AG09309 (cell line): ENCODE results near the gene DUSP2.

Experiments used
- DNase-seq: peaks from one replicate; pipeline ENCODE4 v3.0.0-alpha.2; 2010; ENCODE audit warnings: low read depth
- H3K4me3 ChIP-seq: 2 replicates; pipeline ENCODE4 v1.5.1; 2011; ENCODE audit warnings: mild to moderate bottlenecking, low read depth, low read length, moderate library complexity; ENCODE audit not compliant: control insufficient read depth
- CTCF ChIP-seq: IDR thresholded peaks from 2 replicates; pipeline ENCODE4 v1.5.1; 2011; ENCODE audit warnings: mild to moderate bottlenecking, low read depth, low read length, inconsistent platforms; ENCODE audit not compliant: insufficient read depth, control insufficient read depth; ENCODE audit errors: missing control alignments

Gene DUSP2

GRCh38 chr2:96153291-96153713 lies 8.1 kb upstream of the DUSP2 start:
- no peak for TF ChIP-seq CTCF
- no peak overlapping the region for H3K4me3 ChIP-seq
- no peak for DNase-seq

GRCh38 chr2:96152304-96153161 lies 7.3 kb upstream of the DUSP2 start:
- TF ChIP-seq CTCF = no peak
- no peak for DNase-seq
- no peak overlapping the region for H3K4me3 ChIP-seq

- no peak overlapping the region for H3K4me3 ChIP-seq
- no peak for DNase-seq
- no peak for TF ChIP-seq CTCF
Measured at GRCh38 chr2:96151595-96152303, 6.5 kb upstream of the DUSP2 start.

GRCh38 chr2:96150791-96151594 lies 5.8 kb upstream of the DUSP2 start:
- no peak overlapping the region for H3K4me3 ChIP-seq
- TF ChIP-seq CTCF = no peak
- no peak for DNase-seq

GRCh38 chr2:96150007-96150640 lies 4.9 kb upstream of the DUSP2 start:
- no peak for DNase-seq
- no peak overlapping the region for H3K4me3 ChIP-seq
- no peak for TF ChIP-seq CTCF
